ENCODE data around the gene CBLN1. TPM values are rescaled to one million over a fixed set of nuclear protein-coding genes. Genes with fewer than 3 reads are reported as not detected.

Gene CBLN1
- total RNA-seq, 1 donor = not detected

DNA sequence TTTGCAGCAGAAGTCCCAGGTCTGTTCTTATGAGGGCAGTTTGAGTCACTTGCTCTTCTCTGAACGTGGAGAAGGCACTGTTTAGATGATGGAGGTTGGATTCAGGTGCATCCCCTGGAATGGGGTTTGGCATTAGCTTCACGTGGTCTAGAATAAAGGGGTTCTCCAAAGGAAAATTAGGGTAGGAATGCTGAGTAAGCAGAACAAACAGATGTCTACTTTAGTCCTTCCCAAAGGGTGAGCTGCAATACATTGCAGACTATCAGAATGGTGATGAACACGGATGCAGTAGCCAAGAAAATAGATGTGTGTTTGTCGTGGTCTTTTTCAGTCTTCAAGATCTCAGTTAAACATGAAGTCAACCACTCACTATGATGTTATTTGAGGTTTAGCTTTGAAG lies 3.3 kb upstream of the CBLN1 start:
- TF ChIP-seq, protein P1, sequence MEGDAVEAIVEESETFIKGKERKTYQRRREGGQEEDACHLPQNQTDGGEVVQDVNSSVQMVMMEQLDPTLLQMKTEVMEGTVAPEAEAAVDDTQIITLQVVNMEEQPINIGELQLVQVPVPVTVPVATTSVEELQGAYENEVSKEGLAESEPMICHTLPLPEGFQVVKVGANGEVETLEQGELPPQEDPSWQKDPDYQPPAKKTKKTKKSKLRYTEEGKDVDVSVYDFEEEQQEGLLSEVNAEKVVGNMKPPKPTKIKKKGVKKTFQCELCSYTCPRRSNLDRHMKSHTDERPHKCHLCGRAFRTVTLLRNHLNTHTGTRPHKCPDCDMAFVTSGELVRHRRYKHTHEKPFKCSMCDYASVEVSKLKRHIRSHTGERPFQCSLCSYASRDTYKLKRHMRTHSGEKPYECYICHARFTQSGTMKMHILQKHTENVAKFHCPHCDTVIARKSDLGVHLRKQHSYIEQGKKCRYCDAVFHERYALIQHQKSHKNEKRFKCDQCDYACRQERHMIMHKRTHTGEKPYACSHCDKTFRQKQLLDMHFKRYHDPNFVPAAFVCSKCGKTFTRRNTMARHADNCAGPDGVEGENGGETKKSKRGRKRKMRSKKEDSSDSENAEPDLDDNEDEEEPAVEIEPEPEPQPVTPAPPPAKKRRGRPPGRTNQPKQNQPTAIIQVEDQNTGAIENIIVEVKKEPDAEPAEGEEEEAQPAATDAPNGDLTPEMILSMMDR (IDR thresholded peaks at IDR 0.05; ENCODE audit: extremely low read depth, low read depth, low read length) = no peak
- H3K4me2 ChIP-seq (ENCODE audit: insufficient read depth, low read length) = no peak overlapping the region
- peaks cover 27% of the 10 kb centered on the region for H3K27me3 ChIP-seq (ENCODE audit: insufficient read depth, low read length)
- H2AFZ ChIP-seq (ENCODE audit: low read length) = no peak overlapping the region
- H3K9me3 ChIP-seq (ENCODE audit: low read depth, low read length) = no peaks in the 10 kb centered on the region
- no peaks in the 10 kb centered on the region for H3K79me2 ChIP-seq (ENCODE audit: insufficient read depth, low read length)
- no peak overlapping the region for H3K4me3 ChIP-seq (ENCODE audit: insufficient read depth, low read length)
- H3K36me3 ChIP-seq (ENCODE audit: insufficient read depth, low read length) = no peaks in the 10 kb centered on the region
- no peak overlapping the region for H3K27ac ChIP-seq (ENCODE audit: low read depth, low read length)
- no peaks in the 10 kb centered on the region for H3K4me1 ChIP-seq (ENCODE audit: insufficient read depth, low read length)
- H4K20me1 ChIP-seq (ENCODE audit: insufficient read depth, low read length) = no peaks in the 10 kb centered on the region
- no peak for DNase-seq (ENCODE audit: insufficient read length, low spot score, missing footprints)

DNA sequence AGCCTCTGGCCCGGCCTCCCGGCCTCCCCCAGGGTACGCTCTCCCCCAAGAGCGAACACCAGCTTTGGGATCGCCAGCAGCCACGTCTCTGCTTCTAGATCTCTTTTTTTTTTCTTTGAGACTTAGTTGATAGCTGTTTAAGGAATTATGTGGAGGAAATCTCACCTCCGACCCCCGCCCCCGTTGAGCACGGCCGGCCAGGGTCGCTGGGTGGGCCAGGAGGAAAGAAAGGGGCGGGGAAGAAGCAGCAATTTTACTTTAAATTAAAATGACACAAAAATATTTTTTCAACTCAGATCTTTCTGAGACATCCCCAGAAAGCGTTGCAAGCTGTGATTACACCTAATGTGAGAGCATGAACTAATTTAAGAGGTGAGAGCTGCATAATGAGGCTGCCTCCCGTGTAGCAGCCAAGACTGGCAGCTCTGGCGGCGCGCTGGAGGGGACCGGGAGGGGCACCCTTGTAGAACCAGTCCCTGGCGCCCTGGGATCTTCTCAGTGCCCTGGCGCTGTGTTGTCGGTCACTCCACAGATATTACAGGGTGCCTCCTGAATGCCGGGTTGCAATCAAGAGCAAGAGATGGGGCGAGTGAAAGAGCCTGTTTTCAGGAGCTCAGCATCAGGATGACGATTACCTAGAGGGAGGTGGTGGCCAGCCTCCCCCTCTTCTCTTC lies 1.9 kb upstream of the CBLN1 start:
- no peak overlapping the region for H3K4me3 ChIP-seq (ENCODE audit: insufficient read depth, low read length)
- H3K4me2 ChIP-seq (ENCODE audit: insufficient read depth, low read length) = no peak overlapping the region
- H3K27ac ChIP-seq (ENCODE audit: low read depth, low read length) = no peak overlapping the region
- TF ChIP-seq, protein P1 (IDR thresholded peaks at IDR 0.05; ENCODE audit: extremely low read depth, low read depth, low read length) = no peak
- H3K36me3 ChIP-seq (ENCODE audit: insufficient read depth, low read length) = no peaks in the 10 kb centered on the region
- peaks cover 41% of the 10 kb centered on the region for H3K27me3 ChIP-seq (ENCODE audit: insufficient read depth, low read length)
- no peaks in the 10 kb centered on the region for H3K4me1 ChIP-seq (ENCODE audit: insufficient read depth, low read length)
- no peaks in the 10 kb centered on the region for H3K79me2 ChIP-seq (ENCODE audit: insufficient read depth, low read length)
- no peaks in the 10 kb centered on the region for H3K9me3 ChIP-seq (ENCODE audit: low read depth, low read length)
- peak; percentile 54 for DNase-seq (ENCODE audit: insufficient read length, low spot score, missing footprints)
- H2AFZ ChIP-seq (ENCODE audit: low read length) = no peak overlapping the region
- H4K20me1 ChIP-seq (ENCODE audit: insufficient read depth, low read length) = no peaks in the 10 kb centered on the region

DNA sequence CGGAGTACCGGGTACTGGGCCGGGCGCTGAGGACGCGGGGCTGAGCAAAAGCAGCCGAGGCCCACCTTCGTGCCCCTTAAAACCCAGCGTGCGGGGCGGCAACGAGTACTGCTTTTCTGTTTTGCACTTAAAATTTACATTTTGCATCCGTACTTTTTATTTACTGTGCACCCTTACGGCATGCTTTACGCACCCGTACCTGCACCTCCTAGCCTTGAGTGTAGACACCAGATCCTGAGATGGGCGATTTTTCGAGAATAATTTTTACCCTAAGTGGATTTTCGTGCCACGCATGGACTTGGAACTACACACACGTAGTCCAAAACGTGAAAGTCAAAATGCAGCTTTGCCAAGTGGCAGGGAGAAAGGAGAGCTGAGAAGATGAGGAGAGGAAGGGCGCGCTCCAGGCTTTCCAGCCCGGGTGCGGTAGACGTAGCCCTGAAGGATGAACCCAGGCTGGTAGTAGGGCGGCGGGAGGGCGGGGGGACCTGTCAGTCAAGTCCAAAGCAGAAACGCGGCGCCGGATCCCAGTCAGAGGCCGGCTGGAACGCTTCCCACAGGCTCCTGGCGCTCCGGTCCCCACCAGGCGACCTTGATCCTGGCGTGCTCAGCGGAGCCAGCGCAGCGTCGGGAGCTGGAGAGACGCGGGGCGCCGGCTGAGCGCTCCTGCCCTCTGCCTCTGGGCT lies 1.2 kb upstream of the CBLN1 start:
- H4K20me1 ChIP-seq (ENCODE audit: insufficient read depth, low read length) = no peaks in the 10 kb centered on the region
- peaks cover 48% of the 10 kb centered on the region for H3K27me3 ChIP-seq (ENCODE audit: insufficient read depth, low read length)
- TF ChIP-seq, protein P1 (IDR thresholded peaks at IDR 0.05; ENCODE audit: extremely low read depth, low read depth, low read length) = no peak
- H3K79me2 ChIP-seq (ENCODE audit: insufficient read depth, low read length) = no peaks in the 10 kb centered on the region
- DNase-seq (ENCODE audit: insufficient read length, low spot score, missing footprints) = peak; percentile 84
- no peak overlapping the region for H3K27ac ChIP-seq (ENCODE audit: low read depth, low read length)
- H2AFZ ChIP-seq (ENCODE audit: low read length) = no peak overlapping the region
- no peak overlapping the region for H3K4me2 ChIP-seq (ENCODE audit: insufficient read depth, low read length)
- H3K4me1 ChIP-seq (ENCODE audit: insufficient read depth, low read length) = no peaks in the 10 kb centered on the region
- H3K4me3 ChIP-seq (ENCODE audit: insufficient read depth, low read length) = no peak overlapping the region
- H3K9me3 ChIP-seq (ENCODE audit: low read depth, low read length) = no peaks in the 10 kb centered on the region
- no peaks in the 10 kb centered on the region for H3K36me3 ChIP-seq (ENCODE audit: insufficient read depth, low read length)

DNA sequence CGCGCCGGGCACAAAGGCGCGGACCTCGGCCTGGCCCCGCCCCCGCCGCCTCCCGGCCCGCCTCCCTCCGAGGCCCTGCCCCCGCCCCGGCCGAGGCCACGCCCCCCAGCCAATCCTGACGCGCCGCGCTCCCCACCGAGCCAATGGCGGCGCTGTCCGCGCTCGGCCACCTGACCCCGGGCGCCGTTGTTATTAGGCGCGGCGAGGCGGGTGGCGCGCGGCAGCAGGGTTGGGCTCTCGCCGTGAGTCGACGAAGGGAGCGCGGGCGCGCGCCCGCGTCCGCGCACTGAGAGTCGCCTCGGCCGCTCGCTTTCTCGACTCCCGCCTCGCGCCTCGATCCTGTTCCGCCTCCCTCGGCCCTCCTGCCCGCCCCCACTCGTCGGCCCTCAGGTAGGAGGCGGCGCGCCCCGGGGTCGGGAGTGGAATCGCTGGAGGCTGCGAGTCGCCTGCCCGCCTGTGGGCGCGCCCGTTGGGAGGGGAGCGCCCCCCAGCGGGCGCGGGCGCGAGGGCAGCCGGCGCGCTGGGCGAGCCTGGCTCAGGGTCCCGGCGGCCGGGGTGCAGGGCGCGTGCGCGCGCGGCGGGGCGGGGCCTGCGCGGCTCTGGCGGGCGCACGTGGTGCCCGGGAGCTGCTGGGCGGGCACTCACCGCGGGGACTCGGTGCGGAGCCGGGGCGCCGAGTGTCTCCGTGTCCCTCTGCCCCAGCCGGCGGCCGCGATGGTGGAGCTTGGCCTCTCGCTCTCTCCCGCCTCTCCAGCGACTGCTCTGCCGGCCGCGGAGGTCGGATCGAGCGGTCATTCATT lies 405 bp upstream of the CBLN1 start:
- Histone ChIP-seq H3K27ac (ENCODE audit: low read depth, low read length) (no peak overlapping the region), H3K4me2 (ENCODE audit: insufficient read depth, low read length) (no peak overlapping the region), H3K4me1 (ENCODE audit: insufficient read depth, low read length) (no peaks in the 10 kb centered on the region), H3K79me2 (ENCODE audit: insufficient read depth, low read length) (no peaks in the 10 kb centered on the region), H3K36me3 (ENCODE audit: insufficient read depth, low read length) (no peaks in the 10 kb centered on the region), H3K27me3 (ENCODE audit: insufficient read depth, low read length) (peaks cover 56% of the 10 kb centered on the region), H4K20me1 (ENCODE audit: insufficient read depth, low read length) (no peaks in the 10 kb centered on the region), H2AFZ (ENCODE audit: low read length) (no peak overlapping the region), H3K4me3 (ENCODE audit: insufficient read depth, low read length) (no peak overlapping the region), H3K9me3 (ENCODE audit: low read depth, low read length) (no peaks in the 10 kb centered on the region)
- TF ChIP-seq, protein P1 (IDR thresholded peaks at IDR 0.05; ENCODE audit: extremely low read depth, low read depth, low read length) = no peak
- DNase-seq (ENCODE audit: insufficient read length, low spot score, missing footprints) = peak; percentile 99
